Stimulated activated CD8-positive, alpha-beta memory T cell treated with anti-CD3 and anti-CD28 coated beads, Interleukin-15, amount 100 ng/mL, for 1 hour (primary cell): Measurements from ENCODE around the gene RAD54L2.
"Not testable (repeated sequence)": the region's sequence is repeated elsewhere in the genome, so short reads cannot be mapped to it uniquely, and the experiment has no call there.

Experiments
- DNase-seq: peaks from one replicate; pipeline ENCODE4 v3.0.0-alpha.2; 2020; ENCODE audit warnings: low read depth

RAD54L2 gene

DNA sequence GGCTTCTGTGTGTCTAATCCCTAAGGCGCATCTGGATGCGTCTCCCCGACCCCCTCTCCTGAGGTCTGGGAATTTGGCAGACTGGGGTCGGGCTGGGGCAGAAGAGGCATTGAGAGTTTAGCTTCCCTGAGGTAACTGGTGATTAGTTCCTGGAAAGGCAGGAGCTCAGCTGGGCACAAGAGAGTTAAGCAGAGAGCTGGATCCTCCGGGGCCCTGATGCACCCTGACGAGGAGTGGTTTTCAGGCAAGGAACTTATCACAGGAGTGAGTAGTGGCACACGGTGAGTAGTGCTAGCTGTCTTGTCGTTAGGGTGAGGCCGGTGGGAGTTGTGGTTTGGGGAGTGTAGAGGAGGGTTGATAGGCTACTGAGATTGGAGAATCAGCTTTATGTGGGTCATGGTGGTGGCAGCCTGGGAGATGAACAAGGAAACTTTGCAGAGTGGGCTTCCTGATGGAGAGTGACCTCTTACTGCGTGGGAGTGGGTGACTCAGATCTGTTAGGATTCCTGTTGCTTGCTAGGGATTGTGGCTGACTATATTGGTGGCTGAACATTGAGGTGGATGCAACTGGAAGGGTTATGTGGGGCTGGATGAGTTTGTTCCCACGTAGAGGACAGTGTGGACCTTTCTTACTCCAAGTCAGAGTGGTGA lies 897 bp downstream of the RAD54L2 start:
- no peak for DNase-seq

DNA sequence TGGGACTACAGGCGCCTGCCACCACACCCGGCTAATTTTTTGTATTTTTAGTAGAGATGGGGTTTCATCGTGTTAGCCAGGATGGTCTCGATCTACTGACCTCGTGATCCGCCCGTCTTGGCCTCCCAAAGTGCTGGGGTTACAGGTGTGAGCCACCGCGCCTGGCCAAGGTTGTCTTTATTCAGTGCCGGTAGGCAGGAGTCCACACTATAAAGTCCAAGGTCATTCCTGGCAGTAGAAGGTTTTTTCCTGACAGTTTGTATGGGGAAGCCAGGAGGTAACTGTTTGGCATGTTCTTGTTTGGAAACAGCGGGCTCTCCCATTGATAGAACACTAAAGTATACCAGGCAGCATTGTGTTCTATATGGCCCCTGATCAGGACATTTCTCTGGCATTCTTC lies 4.1 kb downstream of the RAD54L2 start:
- DNase-seq = not testable (repeated sequence)

DNA sequence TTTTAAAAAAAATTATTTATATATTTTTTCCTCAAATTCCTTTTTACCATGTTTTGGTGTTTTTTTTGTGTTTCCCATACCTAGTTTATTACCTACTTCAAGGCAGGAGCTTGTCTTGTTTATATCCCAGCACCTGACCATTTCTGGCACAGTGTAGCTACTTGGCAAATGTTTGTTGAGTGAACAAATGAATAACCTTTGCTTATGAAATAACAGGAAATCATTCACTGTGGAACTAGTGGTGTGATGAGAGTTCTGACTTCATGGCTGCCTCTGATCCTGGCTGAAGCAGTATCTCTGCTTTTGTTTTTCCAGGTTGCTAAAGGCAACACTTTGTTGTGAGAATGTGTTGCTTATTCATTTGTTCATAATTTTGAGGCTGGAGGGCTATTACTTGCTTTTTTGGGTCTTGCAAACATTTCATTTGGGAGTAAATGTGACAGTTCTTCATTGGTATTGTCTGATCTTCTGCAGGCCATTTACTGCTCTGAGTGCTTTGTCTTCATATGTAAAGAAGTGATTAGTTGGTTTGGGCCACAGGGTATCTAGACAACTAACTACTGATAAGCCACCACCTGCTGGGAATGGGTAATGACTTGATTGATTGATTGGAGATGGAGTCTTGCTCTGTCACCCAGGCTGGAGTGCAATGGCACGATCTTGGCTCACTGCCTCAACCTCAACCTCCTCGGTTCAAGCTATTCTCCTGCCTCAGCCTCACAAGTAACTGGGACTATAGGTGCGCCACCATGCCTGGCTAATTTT lies 5.7 kb downstream of the RAD54L2 start:
- no peak for DNase-seq

DNA sequence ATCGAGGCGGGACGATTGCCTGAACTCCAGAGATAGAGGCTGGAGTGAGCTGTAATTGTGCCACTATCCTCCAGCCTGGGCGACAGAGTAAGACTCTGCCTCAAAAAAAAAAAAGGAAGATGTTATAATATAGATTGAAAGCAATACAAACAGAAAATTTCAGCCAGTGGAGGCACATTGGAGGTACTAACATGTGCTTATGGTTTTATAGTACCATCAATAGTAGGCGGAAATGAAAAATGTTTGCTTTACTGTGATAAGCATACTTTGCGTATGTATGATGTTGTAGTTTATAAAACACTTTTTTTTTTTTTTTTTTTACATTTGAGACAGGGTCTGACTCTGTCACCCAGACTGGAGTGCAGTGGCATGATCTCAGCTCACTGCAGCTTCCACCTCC lies 8.8 kb downstream of the RAD54L2 start:
- no peak for DNase-seq

DNA sequence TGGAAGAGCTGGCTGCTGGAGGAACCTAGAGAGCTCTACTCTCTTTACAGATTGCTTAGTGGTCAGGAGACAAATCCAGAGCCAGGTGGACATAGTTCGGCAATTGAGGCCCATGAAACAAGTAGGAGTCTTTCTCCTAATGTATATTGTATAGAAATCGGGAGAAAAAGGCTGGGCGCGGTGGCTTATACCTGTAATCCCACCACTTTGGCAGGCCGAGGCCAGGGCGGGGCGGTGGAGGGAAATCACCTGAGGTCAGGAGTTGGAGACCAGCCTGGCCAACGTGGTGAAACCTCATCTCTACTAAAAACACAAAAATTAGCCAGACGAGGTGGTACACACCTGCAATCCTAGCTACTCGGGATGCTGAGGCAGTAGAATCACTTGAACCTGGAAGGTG lies 10.8 kb downstream of the RAD54L2 start:
- DNase-seq = no peak

DNA sequence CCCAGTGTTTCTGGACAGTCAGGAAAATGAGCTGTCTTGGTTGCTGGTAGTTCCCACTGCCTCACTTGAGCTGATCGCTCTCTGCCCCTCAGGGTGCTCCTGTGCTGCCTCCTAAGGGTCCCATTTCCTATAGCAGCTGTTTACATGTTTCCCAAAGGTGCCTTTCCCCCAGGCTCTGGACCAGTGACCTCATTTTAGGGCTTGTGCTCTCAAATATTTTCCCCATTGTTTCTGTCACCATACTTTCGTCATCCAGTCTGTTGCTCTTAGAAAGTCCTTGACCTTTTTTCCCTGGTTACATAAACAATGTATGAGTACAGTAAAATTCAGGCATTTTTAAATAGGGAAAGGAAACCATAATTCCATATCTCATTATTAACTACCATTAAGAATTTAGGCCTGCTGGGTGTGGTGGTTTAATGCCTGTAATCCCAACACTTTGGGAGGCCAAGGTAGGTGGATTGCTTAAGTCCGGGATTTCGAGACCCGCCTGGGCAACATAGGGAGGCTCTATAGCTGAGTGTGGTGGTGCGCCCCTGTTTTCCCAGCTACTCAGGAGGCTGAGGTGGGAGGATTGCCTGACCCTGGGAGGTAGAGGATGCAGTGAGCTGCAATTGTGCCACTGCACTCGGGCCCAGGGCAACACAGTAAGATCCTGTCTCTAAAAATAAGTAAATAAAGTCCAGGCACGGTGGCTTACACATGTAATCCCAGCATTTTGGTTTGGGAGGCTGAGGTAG lies 11.7 kb downstream of the RAD54L2 start:
- DNase-seq = no peak

DNA sequence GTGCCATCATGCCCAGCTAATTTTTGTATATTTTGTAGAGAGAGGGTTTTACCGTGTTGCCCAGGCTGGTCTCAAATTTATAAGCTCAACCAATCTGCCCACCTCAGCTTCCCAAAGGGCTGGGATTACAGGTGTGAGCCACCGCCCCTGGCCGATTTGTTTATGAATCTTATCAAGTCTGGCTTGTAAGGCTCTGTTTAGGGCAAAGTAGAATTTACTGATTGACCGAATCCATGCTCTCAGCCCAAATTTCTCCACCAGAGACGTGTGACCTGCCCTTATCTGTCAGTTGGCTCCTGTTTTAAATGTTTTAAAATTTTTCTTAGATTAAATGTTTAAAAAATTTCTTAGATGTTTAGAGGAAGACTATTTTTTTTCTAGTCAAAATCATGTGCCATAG lies 19.5 kb downstream of the RAD54L2 start:
- no peak for DNase-seq

DNA sequence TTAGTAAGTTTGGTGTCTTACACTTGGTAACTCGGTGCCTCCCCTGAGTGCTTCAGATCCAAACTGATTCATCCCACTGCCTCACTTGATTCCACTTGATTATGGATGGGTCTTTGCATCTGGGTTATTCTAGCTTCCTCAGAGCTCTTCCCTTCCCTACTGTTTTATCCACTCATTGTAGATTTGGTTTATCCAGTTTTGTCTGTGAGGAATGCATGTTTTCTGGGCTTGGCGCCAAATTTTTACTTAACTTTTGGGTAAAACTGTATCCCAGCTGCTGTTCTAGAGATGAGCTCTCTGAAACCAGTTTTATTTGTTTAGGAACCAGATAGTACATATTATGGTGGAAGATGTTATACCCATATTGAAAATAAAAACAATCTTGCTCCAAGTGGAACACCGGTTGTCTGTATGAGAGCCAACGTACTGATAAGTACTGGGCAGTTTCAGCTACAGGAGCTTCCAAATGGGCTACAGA lies 20.9 kb downstream of the RAD54L2 start:
- DNase-seq = no peak

DNA sequence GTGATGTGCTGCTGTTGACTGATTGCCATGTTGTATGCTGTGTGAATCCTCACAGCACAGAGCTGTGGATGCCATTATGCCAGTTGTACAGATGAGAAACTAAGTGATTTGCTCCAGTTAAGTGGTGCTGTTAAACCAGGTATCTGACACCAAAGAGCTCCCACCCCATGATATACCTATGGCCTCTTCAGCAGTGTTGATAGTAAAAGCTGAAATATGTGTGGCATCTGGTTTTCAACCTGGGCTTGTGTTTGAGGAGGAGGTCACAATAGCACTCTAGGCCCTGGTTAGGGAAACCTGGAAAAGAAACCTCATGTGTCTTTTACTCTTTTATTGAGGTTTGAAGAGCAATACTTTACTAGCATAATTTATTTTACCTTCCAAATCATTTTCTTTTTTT lies 21.4 kb downstream of the RAD54L2 start:
- no peak for DNase-seq

DNA sequence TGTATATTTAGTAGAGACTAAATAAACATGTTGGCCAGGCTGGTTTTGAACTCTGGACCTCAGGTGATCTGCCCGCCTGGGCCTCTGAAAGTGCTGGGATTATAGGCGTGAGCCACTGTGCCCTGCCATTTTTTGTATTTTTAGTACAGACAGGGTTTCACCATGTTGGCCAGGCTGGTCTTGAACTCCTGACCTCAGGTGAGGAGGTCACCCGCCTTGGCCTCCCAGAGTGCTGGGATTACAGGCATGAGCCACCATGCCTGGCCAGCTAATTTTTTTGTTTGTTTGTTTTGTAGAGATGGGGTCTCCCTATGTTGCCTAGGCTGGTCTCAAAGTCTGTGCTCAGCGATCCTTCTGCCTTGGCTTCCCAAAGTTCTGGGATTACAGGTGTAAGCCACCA lies 23.9 kb downstream of the RAD54L2 start:
- not testable (repeated sequence) for DNase-seq

DNA sequence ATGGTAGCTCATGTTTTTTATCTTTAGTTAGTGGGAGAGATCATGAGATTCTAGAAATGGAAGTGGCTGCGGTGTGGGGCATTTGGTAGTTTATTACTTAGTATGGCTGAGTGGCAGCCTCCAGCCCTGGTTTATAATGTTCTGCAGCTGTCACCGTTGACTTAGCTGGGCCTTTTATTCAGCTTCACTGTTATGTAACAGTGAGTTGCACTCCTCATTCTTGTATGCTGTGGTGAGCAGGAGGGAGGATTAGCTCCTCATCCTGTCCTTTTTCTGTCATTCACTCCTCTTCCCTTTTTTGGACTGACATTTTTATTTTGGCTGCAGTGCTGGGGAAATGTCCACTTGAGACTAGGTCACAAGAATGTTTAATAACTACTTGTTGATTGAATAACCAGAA lies 29.5 kb downstream of the RAD54L2 start:
- DNase-seq = no peak

DNA sequence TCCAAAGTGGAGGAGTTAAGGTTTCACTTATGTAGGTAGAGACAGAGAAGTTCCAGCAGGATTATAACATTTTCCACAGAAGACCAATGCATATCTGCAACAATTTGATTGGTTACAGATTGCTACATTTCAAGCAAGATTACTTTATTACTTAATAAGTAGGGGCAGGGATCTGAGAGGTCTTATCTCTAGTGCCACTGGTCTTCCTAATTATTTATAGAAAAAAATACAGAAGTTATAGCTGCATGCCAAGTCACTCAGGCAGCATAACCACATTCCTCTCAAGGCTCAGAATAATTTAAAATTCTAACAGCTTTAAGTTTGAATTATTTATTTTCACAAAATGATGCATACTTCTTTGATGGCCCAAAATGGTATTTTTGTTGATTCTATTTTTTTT lies 30.5 kb downstream of the RAD54L2 start:
- no peak for DNase-seq

DNA sequence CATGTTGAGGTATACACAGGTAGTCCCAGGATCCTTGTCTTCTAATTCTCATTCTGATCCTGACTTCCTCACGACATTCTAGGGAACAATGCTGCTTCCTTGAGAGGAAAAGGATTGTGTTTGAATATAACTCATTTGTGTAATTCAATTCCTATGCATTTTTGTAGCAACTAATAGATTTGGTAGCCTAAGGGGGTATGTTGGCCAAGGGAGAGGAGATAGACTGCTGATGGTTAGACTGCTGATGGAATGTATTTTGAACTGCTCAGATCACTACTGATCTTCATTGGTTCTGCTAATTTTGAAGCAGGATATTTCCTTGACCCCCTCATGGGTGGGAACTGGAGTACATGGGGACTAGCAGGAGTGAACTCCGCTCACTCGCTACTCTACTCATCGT lies 39.7 kb downstream of the RAD54L2 start:
- DNase-seq = no peak

DNA sequence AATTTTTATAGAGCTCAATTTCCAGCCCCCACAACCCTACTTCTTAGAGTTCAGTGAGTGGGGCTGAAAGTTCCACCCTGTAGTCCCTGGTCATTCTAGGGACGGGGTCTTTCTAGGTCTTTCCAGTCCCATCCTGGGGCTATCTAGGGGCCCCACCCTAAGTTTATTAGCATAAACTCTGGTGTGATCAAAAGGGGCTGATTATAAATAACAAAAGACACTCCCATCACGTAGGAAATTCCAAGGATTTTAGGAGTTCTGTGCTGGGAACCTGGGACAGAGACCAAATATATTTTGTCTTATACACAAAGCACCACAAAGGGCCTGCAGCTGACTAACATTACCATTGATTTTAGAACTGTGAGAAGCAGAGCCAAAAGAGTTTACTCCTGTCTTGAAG lies 41.9 kb downstream of the RAD54L2 start:
- DNase-seq = no peak

DNA sequence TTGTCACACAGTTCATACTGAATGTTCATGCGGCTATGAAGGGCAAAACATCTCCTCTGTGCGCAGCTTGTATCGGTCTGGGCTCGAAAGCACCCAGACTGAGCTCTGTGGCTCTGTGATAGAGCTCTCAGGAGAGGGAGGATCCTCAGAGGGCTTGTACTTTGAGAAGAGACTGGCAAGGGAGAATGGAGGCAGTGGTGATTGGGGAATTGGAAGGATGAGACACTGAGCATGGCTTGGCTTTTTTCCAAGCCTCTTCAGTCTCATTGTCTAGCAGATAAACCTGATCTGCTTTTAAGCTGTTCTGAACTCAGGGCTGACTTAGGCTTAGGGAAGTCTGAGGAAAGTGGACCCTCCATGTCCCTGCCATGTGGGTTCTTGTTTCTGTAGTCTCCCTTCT lies 43.0 kb downstream of the RAD54L2 start:
- DNase-seq = no peak

DNA sequence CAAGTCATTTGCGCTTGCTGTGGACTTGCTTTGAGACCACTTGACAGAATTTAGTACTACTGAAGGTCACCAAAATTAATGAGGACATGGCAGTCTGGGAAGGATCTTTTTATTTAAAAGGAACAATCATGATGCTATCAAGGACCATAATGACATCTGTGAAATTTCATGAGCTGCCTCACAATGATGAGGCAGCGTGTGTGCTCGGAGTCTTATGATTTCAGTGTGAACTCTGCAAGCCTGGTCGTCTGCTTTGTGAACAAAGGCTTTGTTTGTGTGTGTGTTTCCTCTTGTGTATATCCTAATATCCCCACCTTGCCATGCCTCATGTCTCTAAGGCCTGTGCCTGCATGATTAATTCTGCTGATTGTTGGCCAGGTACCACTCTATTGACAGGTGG lies 46.7 kb downstream of the RAD54L2 start:
- DNase-seq = no peak

DNA sequence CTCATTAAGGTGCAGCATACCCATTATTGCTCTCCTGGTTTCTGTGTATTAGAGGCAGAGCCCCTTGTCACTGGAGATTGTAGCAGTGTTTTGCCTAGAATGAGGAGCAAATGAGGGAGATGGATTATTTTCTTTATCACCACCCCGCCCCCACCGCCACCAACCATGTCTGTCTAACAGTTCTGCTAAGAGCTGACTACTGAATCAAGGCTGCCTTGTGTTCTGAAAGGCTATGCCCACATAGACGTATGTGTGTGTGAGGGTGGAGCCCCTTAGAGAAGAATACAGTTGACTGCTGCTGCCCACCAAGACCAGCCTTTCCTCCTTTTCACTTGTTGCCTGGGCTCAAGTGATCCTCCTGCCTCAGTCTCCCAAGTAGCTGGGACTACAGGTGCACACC lies 47.4 kb downstream of the RAD54L2 start:
- DNase-seq = no peak
